ENCODE results near the gene MTHFD2. TPM values are rescaled to one million over a fixed set of nuclear protein-coding genes. Genes with fewer than 3 reads are reported as not detected.

The MTHFD2 gene
- total and polyA plus RNA-seq, 2 donors (not counting 3 experiments of a cell fraction or from before 2014, with no cell fraction given), result 25.6 to 83.2 TPM

DNA sequence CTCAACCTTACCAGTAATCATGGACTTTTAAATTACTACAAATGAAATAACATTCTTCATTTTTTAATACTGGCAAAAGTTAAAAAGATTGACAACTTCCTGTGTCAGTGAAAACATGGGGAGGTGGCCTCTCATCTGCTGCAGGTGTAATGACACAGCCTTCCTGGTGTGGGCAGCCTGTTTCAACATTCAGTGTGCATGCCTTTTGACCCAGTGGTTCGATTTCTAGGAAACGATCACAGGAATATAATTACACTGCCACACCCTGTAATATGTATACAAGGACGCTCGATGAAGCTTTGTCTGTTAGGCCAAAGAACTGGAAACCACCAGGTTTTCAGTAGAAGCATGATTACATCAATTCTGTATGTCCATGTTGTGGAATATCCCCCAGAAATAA is 68.7 kb downstream of the MTHFD2 start:
- DNase-seq (ENCODE audit: low read depth, low spot score), result no peak
- no peaks in the 10 kb centered on the region for H3K36me3 ChIP-seq (ENCODE audit: control insufficient read depth in 2 of 2, extremely low read depth in 1 of 2, insufficient read depth in 2 of 2, low read length in 2 of 2)
- H4K20me1 ChIP-seq (replicated peaks; ENCODE audit: control insufficient read depth, extremely low read depth, insufficient read depth, low read length), result no peaks in the 10 kb centered on the region
- no peak for FAIRE-seq
- H3K9me3 ChIP-seq (replicated peaks; ENCODE audit: control insufficient read depth, insufficient read depth, low read length), result no peaks in the 10 kb centered on the region
- no peak for TF ChIP-seq MAX (IDR thresholded peaks at IDR 0.05; ENCODE audit: insufficient read depth, insufficient read length)
- TF ChIP-seq MYC (IDR thresholded peaks at IDR 0.05; ENCODE audit: low read depth, low read length), result no peak
- no peak for TF ChIP-seq POLR2AphosphoS5 (IDR thresholded peaks at IDR 0.05; ENCODE audit: insufficient read depth, low read depth, low read length)
- TF ChIP-seq CTCF (IDR thresholded peaks at IDR 0.05; ENCODE audit: extremely low read depth in 1 of 2, insufficient read depth in 1 of 2, low read depth in 1 of 2, low read length in 2 of 2), result no peak
- no peak for TF ChIP-seq EZH2 (IDR thresholded peaks at IDR 0.05; ENCODE audit: borderline replicate concordance, low read depth, low read length, severe bottlenecking)
- TF ChIP-seq JUN (IDR thresholded peaks at IDR 0.05; ENCODE audit: borderline replicate concordance, insufficient read depth, insufficient read length, low read depth), result no peak
- no peak for TF ChIP-seq FOS (IDR thresholded peaks at IDR 0.05; ENCODE audit: borderline replicate concordance, insufficient read depth, low read length)
- no peak for TF ChIP-seq POLR2A (IDR thresholded peaks at IDR 0.05; ENCODE audit: low read depth, low read length)
- TF ChIP-seq GATA2 (IDR thresholded peaks at IDR 0.05; ENCODE audit: insufficient read depth, insufficient read length, low read depth, low read length), result no peak
- peaks cover 2 to 7% of the 10 kb centered on the region in 2 experiments for H3K27me3 ChIP-seq (ENCODE audit: control insufficient read depth in 2 of 2, insufficient read depth in 2 of 2, low read length in 2 of 2)
- ChIA-PET POLR2A (no interaction called here), CTCF (no interaction called here)
- no peaks in the 10 kb centered on the region for H3K4me1 ChIP-seq (ENCODE audit: control insufficient read depth, extremely low read depth, insufficient read depth, low read length)
- no peak overlapping the region for H3K9ac ChIP-seq (replicated peaks; ENCODE audit: extremely low read depth, insufficient read depth, low read length)
- dilution Hi-C loops (cut with MboI; ENCODE audit: extremely low pct_ligation_motif_present, low sequenced_read_pairs) (no loop called here), intact Hi-C loops (cut with micrococcal nuclease) (no loop called here)
- no peaks in the 10 kb centered on the region for H3K79me2 ChIP-seq (ENCODE audit: control insufficient read depth, insufficient read depth, low read length)
- H2AFZ ChIP-seq (ENCODE audit: low read depth, low read length), result no peak overlapping the region
- no peak overlapping the region for H3K27ac ChIP-seq (ENCODE audit: insufficient read depth, low read depth, low read length)
- no peak overlapping the region for H3K4me2 ChIP-seq (ENCODE audit: insufficient read depth, low read length)
- no peak overlapping the region for H3K4me3 ChIP-seq (replicated peaks in 1 of 3; ENCODE audit: insufficient read depth in 1 of 3, low read depth in 1 of 3, low read length in 3 of 3)
- no peaks in the 10 kb centered on the region for H3K9me1 ChIP-seq (replicated peaks; ENCODE audit: control insufficient read depth, extremely low read depth, insufficient read depth, low read length)
- BruUV-seq (replicated peaks), result no TSS peak

Other genes with a start within 250 kb of the MTHFD2 start
- 14.7 and 15.6 TPM in 2 replicates for gene TET3, start 213.7 kb upstream of the MTHFD2 start, total RNA-seq
- 3.0 and 3.4 TPM in 2 replicates for gene TET3, start 213.7 kb upstream of the MTHFD2 start, polyA plus RNA-seq
- 42.4 and 42.6 TPM in 2 replicates for gene BOLA3, start 50.7 kb upstream of the MTHFD2 start, total RNA-seq
- gene BOLA3, start 50.7 kb upstream of the MTHFD2 start, polyA plus RNA-seq, result 28.7 and 29.1 TPM in 2 replicates
- gene MOB1A, start 19.7 kb upstream of the MTHFD2 start, total RNA-seq, result 106 and 112 TPM in 2 replicates
- 21.5 and 25.3 TPM in 2 replicates for gene MOB1A, start 19.7 kb upstream of the MTHFD2 start, polyA plus RNA-seq
- 0.97 and 1.2 TPM in 2 replicates for gene SLC4A5, start 144.8 kb downstream of the MTHFD2 start, total RNA-seq
- gene SLC4A5, start 144.8 kb downstream of the MTHFD2 start, polyA plus RNA-seq, result 0.12 and 0.21 TPM in 2 replicates
- gene DCTN1, start 181.7 kb downstream of the MTHFD2 start, total RNA-seq, result 165 and 170 TPM in 2 replicates
- 120 and 130 TPM in 2 replicates for gene DCTN1, start 181.7 kb downstream of the MTHFD2 start, polyA plus RNA-seq
- 0.51 and 0.71 TPM in 2 replicates for gene C2orf81, start 223.0 kb downstream of the MTHFD2 start, total RNA-seq
- 0.16 and 0.17 TPM in 2 replicates for gene C2orf81, start 223.0 kb downstream of the MTHFD2 start, polyA plus RNA-seq
- 21.7 and 24.9 TPM in 2 replicates for gene WDR54, start 223.1 kb downstream of the MTHFD2 start, total RNA-seq
- gene WDR54, start 223.1 kb downstream of the MTHFD2 start, polyA plus RNA-seq, result 46.3 and 53.0 TPM in 2 replicates
- 19.8 and 20.0 TPM in 2 replicates for gene RTKN, start 243.3 kb downstream of the MTHFD2 start, total RNA-seq
- gene RTKN, start 243.3 kb downstream of the MTHFD2 start, polyA plus RNA-seq, result 20.7 and 27.5 TPM in 2 replicates

Data from endothelial cell of umbilical vein (primary cell).